ENCODE data around the gene CLMN. TPM values are rescaled to one million over a fixed set of nuclear protein-coding genes. Genes with fewer than 3 reads are reported as not detected.

The CLMN gene
- total RNA-seq, 1 experiment from 2014 or later, result 8.6 TPM

GRCh38 chr14:95364481-95365209 is 44.9 kb upstream of the CLMN start:
- POLR2A ChIA-PET (ENCODE audit: low non-redundant PET), result no interaction called here
- CTCF ChIA-PET, result no interaction called here
- Histone ChIP-seq H3K4me1 (ENCODE audit: insufficient read depth, low read length, poor library complexity, severe bottlenecking) (no peaks in the 10 kb centered on the region), H3K27me3 (replicated peaks; ENCODE audit: insufficient read depth, low read depth, low read length, poor library complexity) (no peaks in the 10 kb centered on the region), H3K4me3 (ENCODE audit: low read depth, low read length, poor library complexity, severe bottlenecking) (no peak overlapping the region), H3K27ac (ENCODE audit: low read depth, low read length, poor library complexity, severe bottlenecking) (no peak overlapping the region), H3K9me3 (ENCODE audit: low read depth, low read length, poor library complexity, severe bottlenecking) (no peaks in the 10 kb centered on the region), H3K36me3 (ENCODE audit: insufficient read depth, low read length, poor library complexity, severe bottlenecking) (no peaks in the 10 kb centered on the region)
- no TSS peak for BruUV-seq (replicated peaks)
- DNase-seq (ENCODE audit: low spot score), result no peak
- intact Hi-C loops (cut with micrococcal nuclease; ENCODE audit: unreplicated experiment), result loop anchor here (10.0 kb wide), 1 partner anchor 270 kb away; no protein-coding TSS in a partner anchor
- TF ChIP-seq EZH2 (IDR thresholded peaks at IDR 0.05; ENCODE audit: borderline replicate concordance, low read depth, low read length, poor library complexity, severe bottlenecking) (no peak), CTCF (conservative IDR thresholded peaks at IDR 0.05; ENCODE audit: low read depth, low read length) (no peak)

DNA sequence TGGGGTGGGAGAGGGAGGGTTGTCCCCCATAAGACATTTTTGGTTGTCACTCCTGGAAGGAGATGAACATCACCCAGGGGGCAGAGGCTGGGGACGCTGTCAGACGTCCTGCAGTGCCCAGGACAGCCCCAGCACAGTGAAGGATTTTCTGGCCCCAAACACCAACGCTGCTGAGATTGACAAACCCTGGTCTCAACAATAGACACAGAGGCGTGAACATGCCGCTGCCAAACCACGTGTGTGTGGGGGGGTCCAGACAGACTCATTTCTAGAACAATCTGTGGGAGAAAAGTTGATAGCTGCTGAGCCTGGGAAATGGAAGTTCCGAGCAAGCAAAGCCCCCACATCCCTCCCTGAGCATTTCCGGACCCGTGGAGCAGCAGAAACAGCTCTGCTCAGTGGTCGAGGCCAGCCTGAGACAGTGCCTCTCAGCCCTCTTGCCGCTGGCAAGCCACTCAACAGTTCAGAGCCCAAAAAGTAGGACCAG is 43.8 kb upstream of the CLMN start:
- intact Hi-C loops (cut with micrococcal nuclease; ENCODE audit: unreplicated experiment), result loop anchor here (10.0 kb wide), 1 partner anchor 269 kb away; no protein-coding TSS in a partner anchor
- Histone ChIP-seq H3K4me3 (ENCODE audit: low read depth, low read length, poor library complexity, severe bottlenecking) (no peak overlapping the region), H3K27me3 (replicated peaks; ENCODE audit: insufficient read depth, low read depth, low read length, poor library complexity) (no peaks in the 10 kb centered on the region), H3K4me1 (ENCODE audit: insufficient read depth, low read length, poor library complexity, severe bottlenecking) (no peaks in the 10 kb centered on the region), H3K27ac (ENCODE audit: low read depth, low read length, poor library complexity, severe bottlenecking) (no peak overlapping the region), H3K36me3 (ENCODE audit: insufficient read depth, low read length, poor library complexity, severe bottlenecking) (no peaks in the 10 kb centered on the region), H3K9me3 (ENCODE audit: low read depth, low read length, poor library complexity, severe bottlenecking) (no peaks in the 10 kb centered on the region)
- ChIA-PET CTCF (no interaction called here), POLR2A (ENCODE audit: low non-redundant PET) (no interaction called here)
- TF ChIP-seq CTCF (conservative IDR thresholded peaks at IDR 0.05; ENCODE audit: low read depth, low read length), result no peak
- no peak for TF ChIP-seq EZH2 (IDR thresholded peaks at IDR 0.05; ENCODE audit: borderline replicate concordance, low read depth, low read length, poor library complexity, severe bottlenecking)
- DNase-seq (ENCODE audit: low spot score), result no peak
- no TSS peak for BruUV-seq (replicated peaks)

DNA sequence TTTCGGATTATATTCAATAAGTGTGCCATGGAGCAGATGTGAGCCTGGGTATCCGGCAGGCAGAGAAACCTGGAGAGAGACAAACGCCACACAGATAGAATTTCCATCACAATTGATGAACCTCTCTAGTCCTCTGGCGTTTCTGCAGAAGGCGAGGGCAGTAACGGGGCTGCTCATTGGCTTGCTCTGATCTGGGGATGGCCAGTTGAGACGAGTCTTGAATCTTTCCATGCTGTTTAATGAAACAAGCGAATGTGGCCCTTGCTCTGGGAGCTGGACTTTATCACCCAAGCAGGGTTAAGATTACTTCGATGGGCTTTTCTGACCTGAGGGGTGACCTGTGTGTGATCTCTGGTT is 42.4 kb upstream of the CLMN start:
- H3K27ac ChIP-seq (ENCODE audit: low read depth, low read length, poor library complexity, severe bottlenecking), result no peak overlapping the region
- BruUV-seq (replicated peaks), result no TSS peak
- no peak overlapping the region for H3K4me3 ChIP-seq (ENCODE audit: low read depth, low read length, poor library complexity, severe bottlenecking)
- no peaks in the 10 kb centered on the region for H3K9me3 ChIP-seq (ENCODE audit: low read depth, low read length, poor library complexity, severe bottlenecking)
- intact Hi-C loops (cut with micrococcal nuclease; ENCODE audit: unreplicated experiment), result loop anchor here (10.0 kb wide), 1 partner anchor 267 kb away; no protein-coding TSS in a partner anchor
- H3K27me3 ChIP-seq (replicated peaks; ENCODE audit: insufficient read depth, low read depth, low read length, poor library complexity), result no peaks in the 10 kb centered on the region
- POLR2A ChIA-PET (ENCODE audit: low non-redundant PET), result no interaction called here
- H3K4me1 ChIP-seq (ENCODE audit: insufficient read depth, low read length, poor library complexity, severe bottlenecking), result no peaks in the 10 kb centered on the region
- TF ChIP-seq CTCF (conservative IDR thresholded peaks at IDR 0.05; ENCODE audit: low read depth, low read length) (no peak), EZH2 (IDR thresholded peaks at IDR 0.05; ENCODE audit: borderline replicate concordance, low read depth, low read length, poor library complexity, severe bottlenecking) (no peak)
- H3K36me3 ChIP-seq (ENCODE audit: insufficient read depth, low read length, poor library complexity, severe bottlenecking), result no peaks in the 10 kb centered on the region
- DNase-seq (ENCODE audit: low spot score), result no peak
- CTCF ChIA-PET, result interaction anchor here (0.6 kb wide), 2 partner anchors 170 to 355 kb away, joined by 3 read pairs; no protein-coding TSS in a partner anchor
